ENCODE results near the gene TNRC18.

TNRC18 gene

GRCh38 chr7:5339955-5340354 is 83.7 kb downstream of the TNRC18 start:
- TF ChIP-seq CTCF (IDR thresholded peaks at IDR 0.05; ENCODE audit: insufficient read depth, missing control alignments) = no peak
- FAIRE-seq = no peak
- no peak for DNase-seq (ENCODE audit: insufficient read length, low spot score)

GRCh38 chr7:5337047-5337446 is 86.6 kb downstream of the TNRC18 start:
- TF ChIP-seq CTCF (IDR thresholded peaks at IDR 0.05; ENCODE audit: insufficient read depth, missing control alignments) = no peak
- FAIRE-seq = no peak
- no peak for DNase-seq (ENCODE audit: insufficient read length, low spot score)

GRCh38 chr7:5334671-5335070 is 89.0 kb downstream of the TNRC18 start:
- no peak for TF ChIP-seq CTCF (IDR thresholded peaks at IDR 0.05; ENCODE audit: insufficient read depth, missing control alignments)
- FAIRE-seq (no peak), DNase-seq (ENCODE audit: insufficient read length, low spot score) (no peak)

GRCh38 chr7:5333121-5334045 is 90.3 kb downstream of the TNRC18 start:
- no peak for FAIRE-seq
- TF ChIP-seq CTCF (IDR thresholded peaks at IDR 0.05; ENCODE audit: insufficient read depth, missing control alignments) = no peak
- DNase-seq (ENCODE audit: insufficient read length, low spot score) = no peak

- FAIRE-seq (no peak), DNase-seq (ENCODE audit: insufficient read length, low spot score) (no peak)
- TF ChIP-seq CTCF (IDR thresholded peaks at IDR 0.05; ENCODE audit: insufficient read depth, missing control alignments) = no peak
Observed at GRCh38 chr7:5332579-5332978, 91.1 kb downstream of the TNRC18 start.

- no peak for DNase-seq (ENCODE audit: insufficient read length, low spot score)
- FAIRE-seq = no peak
Observed at GRCh38 chr7:5330288-5330687, 93.3 kb downstream of the TNRC18 start.

More at GRCh38 chr7:5330288-5330687, 93.3 kb downstream of the TNRC18 start:
- TF ChIP-seq CTCF (IDR thresholded peaks at IDR 0.05; ENCODE audit: insufficient read depth, missing control alignments) = no peak
